Astrocyte (in vitro differentiated cells and primary cell): Measurements from ENCODE around the gene PAX6. TPM values are rescaled to one million over a fixed set of nuclear protein-coding genes. Genes with fewer than 3 reads are reported as not detected.
A peak's percentile ranks its signal among the peaks of the same experiment; 100 is the strongest.

Source experiments
- DNase-seq: peaks from one replicate; pipeline ENCODE4 v3.0.0-alpha.2; 2010; ENCODE audit warnings: low read depth
- FAIRE-seq: peaks from 2 replicates; lab custom pipeline; 2011; peaks lifted over from hg19 to GRCh38; lab: Jason Lieb, UNC
- H2AFZ ChIP-seq: 2 replicates; pipeline ENCODE4 v1.6.0; 2012; ENCODE audit warnings: low read depth, low read length, inconsistent platforms
- H3K27ac ChIP-seq: 2 replicates; pipeline ENCODE4 v1.5.1; 2011; ENCODE audit warnings: low read depth, low read length, inconsistent platforms
- H3K27me3 ChIP-seq: 2 replicates; pipeline ENCODE4 v1.6.0; 2011; ENCODE audit warnings: low read length, inconsistent platforms; ENCODE audit not compliant: insufficient read depth
- H3K36me3 ChIP-seq: 2 replicates; pipeline ENCODE4 v1.5.1; 2011; ENCODE audit warnings: low read length, inconsistent platforms; ENCODE audit not compliant: insufficient read depth
- H3K4me1 ChIP-seq: 2 replicates; pipeline ENCODE4 v1.5.1; 2011; ENCODE audit warnings: low read length, inconsistent platforms; ENCODE audit not compliant: insufficient read depth
- H3K4me2 ChIP-seq: 2 replicates; pipeline ENCODE4 v1.6.0; 2012; ENCODE audit warnings: low read length, inconsistent platforms
- H3K4me3 ChIP-seq: 2 replicates; pipeline ENCODE4 v1.5.1; 2011; ENCODE audit warnings: low read depth, mild to moderate bottlenecking, low read length, inconsistent platforms; ENCODE audit not compliant: insufficient read depth
- H3K79me2 ChIP-seq: 2 replicates; pipeline ENCODE4 v1.6.0; 2012; ENCODE audit warnings: mild to moderate bottlenecking, low read length, inconsistent platforms; ENCODE audit not compliant: insufficient read depth
- H3K9ac ChIP-seq: 2 replicates; pipeline ENCODE4 v1.6.0; 2012; ENCODE audit warnings: mild to moderate bottlenecking, low read length, inconsistent platforms
- H3K9me3 ChIP-seq: 2 replicates; pipeline ENCODE4 v1.5.1; 2012; ENCODE audit warnings: low read depth, mild to moderate bottlenecking, low read length, inconsistent platforms; ENCODE audit not compliant: insufficient read depth
- H4K20me1 ChIP-seq: 2 replicates; pipeline ENCODE4 v1.6.0; 2012; ENCODE audit warnings: low read length, inconsistent platforms; ENCODE audit not compliant: insufficient read depth
- H3K27ac Mint-ChIP-seq: one replicate; pipeline ENCODE4 v1.8.0; 2021; ENCODE audit warnings: mild to moderate bottlenecking, mixed read lengths; ENCODE audit not compliant: unreplicated experiment
- H3K27me3 Mint-ChIP-seq: one replicate; pipeline ENCODE4 v1.8.0; 2021; ENCODE audit warnings: low read depth, mixed read lengths; ENCODE audit not compliant: unreplicated experiment
- H3K36me3 Mint-ChIP-seq: one replicate; pipeline ENCODE4 v1.8.0; 2021; ENCODE audit warnings: low read depth, mixed read lengths; ENCODE audit not compliant: unreplicated experiment
- H3K4me1 Mint-ChIP-seq: one replicate; pipeline ENCODE4 v1.8.0; 2021; ENCODE audit warnings: low read depth, mixed read lengths; ENCODE audit not compliant: unreplicated experiment
- H3K4me3 Mint-ChIP-seq: one replicate; pipeline ENCODE4 v1.8.0; 2021; ENCODE audit warnings: mild to moderate bottlenecking, moderate library complexity, mixed read lengths; ENCODE audit not compliant: unreplicated experiment
- H3K9me3 Mint-ChIP-seq: one replicate; pipeline ENCODE4 v1.8.0; 2021; ENCODE audit warnings: mild to moderate bottlenecking, mixed read lengths; ENCODE audit not compliant: unreplicated experiment
- EZH2 ChIP-seq: IDR thresholded peaks from 2 replicates; pipeline ENCODE4 v1.6.1; 2012; ENCODE audit warnings: mild to moderate bottlenecking, low read length, inconsistent platforms; ENCODE audit not compliant: insufficient read depth
- total RNA-seq: library from RNA; stranded (reverse); gene quantifications from 2 replicates; pipeline ENCODE4 v1.2.1, GENCODE V29; 2021
- TF ChIP-seq, protein P1 (sequence below): IDR thresholded peaks from 2 replicates; pipeline ENCODE4 v1.5.1; 2011; ENCODE audit warnings: low read depth, mild to moderate bottlenecking, inconsistent platforms, low read length, moderate library complexity; ENCODE audit not compliant: insufficient read depth

Gene PAX6
- total RNA-seq, 1 donor from 2014 or later: 12.2 TPM

DNA sequence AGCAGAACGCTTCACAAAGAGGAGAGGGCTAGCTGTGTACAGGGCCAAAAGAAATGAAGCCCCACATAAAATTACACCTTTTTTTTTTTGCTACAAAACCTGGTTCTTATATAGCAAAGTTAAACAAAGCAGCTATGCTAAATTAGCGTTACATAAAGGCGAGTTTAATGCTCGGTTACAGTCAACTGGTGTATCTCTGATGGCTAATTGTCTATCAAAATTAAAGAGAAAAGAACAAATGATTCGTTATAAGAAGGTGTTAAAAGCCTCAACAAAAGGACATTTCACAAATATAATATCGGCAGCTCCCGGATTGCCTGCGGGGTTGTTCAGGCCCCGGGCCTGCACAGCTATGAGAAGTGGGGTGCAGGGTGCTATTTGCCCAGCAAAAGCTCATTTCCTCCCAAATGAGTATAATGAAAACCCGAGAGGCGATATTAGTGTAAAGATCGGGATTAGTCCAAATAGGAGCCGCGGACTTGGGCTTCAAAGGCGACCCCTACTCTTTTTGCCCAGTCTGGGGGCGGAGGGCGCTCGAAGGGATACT, 13.3 kb upstream of the PAX6 start:
- Histone ChIP-seq H3K4me3 (no peak overlapping the region), H3K79me2 (no peaks in the 10 kb centered on the region), H3K9ac (no peak overlapping the region), H3K27ac (no peak overlapping the region), H3K4me1 (peaks cover 14% of the 10 kb centered on the region), H3K4me2 (no peak overlapping the region), H3K9me3 (no peaks in the 10 kb centered on the region), H3K36me3 (no peaks in the 10 kb centered on the region), H3K27me3 (peaks cover 80% of the 10 kb centered on the region), H4K20me1 (no peaks in the 10 kb centered on the region), H2AFZ (no peak overlapping the region)
- Mint-ChIP-seq H3K27ac (no peak overlapping the region), H3K9me3 (peaks cover 19% of the 10 kb centered on the region), H3K4me1 (peaks cover 12% of the 10 kb centered on the region), H3K36me3 (no peaks in the 10 kb centered on the region), H3K4me3 (no peak overlapping the region), H3K27me3 (peaks cover 76% of the 10 kb centered on the region)
- TF ChIP-seq EZH2: no peak
- TF ChIP-seq, protein P1, sequence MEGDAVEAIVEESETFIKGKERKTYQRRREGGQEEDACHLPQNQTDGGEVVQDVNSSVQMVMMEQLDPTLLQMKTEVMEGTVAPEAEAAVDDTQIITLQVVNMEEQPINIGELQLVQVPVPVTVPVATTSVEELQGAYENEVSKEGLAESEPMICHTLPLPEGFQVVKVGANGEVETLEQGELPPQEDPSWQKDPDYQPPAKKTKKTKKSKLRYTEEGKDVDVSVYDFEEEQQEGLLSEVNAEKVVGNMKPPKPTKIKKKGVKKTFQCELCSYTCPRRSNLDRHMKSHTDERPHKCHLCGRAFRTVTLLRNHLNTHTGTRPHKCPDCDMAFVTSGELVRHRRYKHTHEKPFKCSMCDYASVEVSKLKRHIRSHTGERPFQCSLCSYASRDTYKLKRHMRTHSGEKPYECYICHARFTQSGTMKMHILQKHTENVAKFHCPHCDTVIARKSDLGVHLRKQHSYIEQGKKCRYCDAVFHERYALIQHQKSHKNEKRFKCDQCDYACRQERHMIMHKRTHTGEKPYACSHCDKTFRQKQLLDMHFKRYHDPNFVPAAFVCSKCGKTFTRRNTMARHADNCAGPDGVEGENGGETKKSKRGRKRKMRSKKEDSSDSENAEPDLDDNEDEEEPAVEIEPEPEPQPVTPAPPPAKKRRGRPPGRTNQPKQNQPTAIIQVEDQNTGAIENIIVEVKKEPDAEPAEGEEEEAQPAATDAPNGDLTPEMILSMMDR: no peak
- DNase-seq: no peak
- no peak for FAIRE-seq

DNA sequence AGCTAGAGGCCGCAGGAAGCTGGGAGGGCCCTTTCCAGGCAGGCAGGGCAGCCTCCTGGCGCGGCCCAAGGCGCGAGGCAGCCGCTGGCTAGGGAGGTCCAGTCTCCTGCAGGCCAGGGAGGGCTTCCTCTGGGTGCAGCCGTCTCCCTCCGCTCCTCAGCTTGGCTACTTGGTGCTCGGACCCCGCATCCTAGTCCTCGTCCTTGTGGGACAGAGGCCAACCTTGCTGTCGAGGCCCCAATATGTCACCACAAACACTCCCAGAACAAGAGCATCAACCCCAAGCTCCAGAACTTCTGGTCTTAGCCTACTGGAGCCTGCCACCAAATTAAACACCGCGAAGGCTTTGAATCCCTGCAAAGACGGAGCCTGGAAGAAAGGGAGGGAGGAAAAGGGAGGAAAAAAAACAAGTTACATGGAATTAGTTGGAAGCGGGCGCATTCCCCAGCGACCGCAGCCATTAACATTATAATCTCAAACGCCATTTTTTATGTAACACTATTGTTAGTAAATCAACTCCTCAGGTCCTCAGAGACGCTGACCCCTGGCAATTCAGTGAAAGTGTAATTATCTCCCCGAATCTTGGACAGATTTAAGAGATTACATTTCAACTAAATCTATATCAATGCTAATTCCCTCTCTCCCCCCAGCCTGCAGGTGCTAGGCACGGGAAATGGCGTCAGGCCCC, 12.7 kb upstream of the PAX6 start:
- Histone ChIP-seq H3K4me3 (no peak overlapping the region), H3K4me2 (no peak overlapping the region), H3K27me3 (peaks cover 79% of the 10 kb centered on the region), H3K9me3 (no peaks in the 10 kb centered on the region), H3K36me3 (no peaks in the 10 kb centered on the region), H3K27ac (no peak overlapping the region), H4K20me1 (no peaks in the 10 kb centered on the region), H3K9ac (no peak overlapping the region), H2AFZ (no peak overlapping the region), H3K79me2 (no peaks in the 10 kb centered on the region), H3K4me1 (peaks cover 14% of the 10 kb centered on the region)
- Mint-ChIP-seq H3K27ac (no peak overlapping the region), H3K4me3 (no peak overlapping the region), H3K36me3 (no peaks in the 10 kb centered on the region), H3K27me3 (peaks cover 77% of the 10 kb centered on the region), H3K9me3 (peaks cover 19% of the 10 kb centered on the region), H3K4me1 (peaks cover 12% of the 10 kb centered on the region)
- TF ChIP-seq EZH2: peak; percentile 46
- TF ChIP-seq, protein P1: no peak
- FAIRE-seq (no peak), DNase-seq (no peak)
